ENCODE measurements around the gene ELAC2.
A peak's percentile ranks its signal among the peaks of the same experiment; 100 is the strongest.

ELAC2 gene

GRCh38 chr17:13017655-13018459, at the start of gene ELAC2:
TSS of gene ELAC2 (minus strand) at chr17:13018027. CDS start at chr17:13017947, 80 bp downstream.
- H3K36me3 Mint-ChIP-seq: peaks cover 14% of the 10 kb centered on the region
- no peaks in the 10 kb centered on the region for H3K27me3 Mint-ChIP-seq
- H3K27ac Mint-ChIP-seq: peak within 1 kb of the TSS; percentile 92
- peak within 1 kb of the TSS; percentile 98 for H3K4me3 Mint-ChIP-seq
- H3K4me1 Mint-ChIP-seq: peaks cover 17% of the 10 kb centered on the region
- H3K9me3 Mint-ChIP-seq: no peaks in the 10 kb centered on the region
- peak; percentile 97 for ATAC-seq (ENCODE audit: low read depth)
- peak; percentile 92 to 94 for DNase-seq (ENCODE audit: low spot score in 2 of 2)

DNA sequence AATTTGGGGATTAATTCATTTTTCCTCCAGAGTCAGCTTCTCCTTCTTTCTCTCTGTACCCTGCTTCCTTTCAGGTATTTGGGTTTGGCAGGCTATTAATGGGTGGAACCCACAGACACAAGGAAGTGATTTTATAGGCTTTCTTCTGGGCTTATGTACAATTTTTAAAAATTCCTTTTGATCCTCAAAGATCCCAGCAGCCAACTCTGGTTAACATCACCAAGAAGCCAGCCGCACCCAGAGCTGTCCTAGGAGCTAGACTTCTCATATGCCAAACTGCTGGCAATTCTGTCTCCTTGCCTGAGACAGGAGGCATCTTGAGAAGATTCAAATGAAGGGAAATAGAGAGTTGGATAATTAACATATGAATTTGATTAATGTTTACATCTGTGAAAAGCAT, 47.2 kb upstream of the ELAC2 start:
- H3K36me3 Mint-ChIP-seq: no peaks in the 10 kb centered on the region
- H3K4me1 Mint-ChIP-seq: no peaks in the 10 kb centered on the region
- no peak overlapping the region for H3K4me3 Mint-ChIP-seq
- peaks cover 3% of the 10 kb centered on the region for H3K27me3 Mint-ChIP-seq
- H3K9me3 Mint-ChIP-seq: peaks cover 6% of the 10 kb centered on the region
- DNase-seq (ENCODE audit: low spot score in 2 of 2) (no peak), ATAC-seq (ENCODE audit: low read depth) (no peak)
- H3K27ac Mint-ChIP-seq: no peak overlapping the region

- H3K4me1 Mint-ChIP-seq: no peaks in the 10 kb centered on the region
- no peak for DNase-seq (ENCODE audit: low spot score in 2 of 2)
- H3K4me3 Mint-ChIP-seq: no peak overlapping the region
- H3K9me3 Mint-ChIP-seq: no peaks in the 10 kb centered on the region
- no peak overlapping the region for H3K27ac Mint-ChIP-seq
- no peaks in the 10 kb centered on the region for H3K36me3 Mint-ChIP-seq
- ATAC-seq (ENCODE audit: low read depth): no peak
- H3K27me3 Mint-ChIP-seq: peaks cover 4% of the 10 kb centered on the region
Measured at GRCh38 chr17:13055131-13055530, 37.3 kb upstream of the ELAC2 start.

DNA sequence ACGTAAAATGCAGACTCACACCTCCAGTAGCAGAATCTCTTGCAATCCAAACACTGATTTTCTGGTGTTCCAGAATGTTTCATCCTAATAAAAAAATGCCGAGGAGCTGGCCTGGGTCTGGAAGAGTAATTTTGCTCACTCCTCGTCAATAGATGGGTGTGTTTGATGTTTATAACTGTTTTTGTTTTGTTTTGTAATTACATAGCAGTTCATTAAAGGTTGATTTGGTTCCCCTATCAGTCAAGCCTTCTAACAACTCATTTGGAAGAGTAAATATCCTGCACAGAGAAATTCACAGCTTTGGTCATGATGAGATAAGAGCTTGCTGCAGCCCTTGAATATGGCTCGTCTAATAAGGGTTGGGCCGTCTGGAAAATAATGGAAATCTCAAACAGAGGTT, 36.8 kb upstream of the ELAC2 start:
- H3K4me3 Mint-ChIP-seq: no peak overlapping the region
- H3K4me1 Mint-ChIP-seq: no peaks in the 10 kb centered on the region

DNA sequence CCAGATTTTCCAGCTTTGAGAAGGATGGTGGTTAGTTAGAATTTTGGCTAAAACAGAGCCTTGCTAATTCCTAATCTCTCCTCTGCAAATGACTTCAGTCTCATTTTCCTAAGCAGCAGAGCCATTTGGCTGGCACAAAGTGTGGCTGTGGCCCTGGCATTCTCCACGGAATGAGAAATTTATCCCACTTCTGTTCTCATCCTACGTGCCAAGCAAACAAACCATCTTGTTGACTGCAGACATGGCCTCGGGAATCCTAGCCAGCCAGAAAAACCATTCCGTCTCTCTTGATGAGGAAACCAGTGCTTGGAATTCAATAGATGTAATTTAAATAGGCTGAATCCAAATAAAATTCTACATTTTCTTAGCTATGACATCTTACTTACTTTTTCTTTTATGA, 34.1 kb upstream of the ELAC2 start:
- Mint-ChIP-seq H3K36me3 (no peaks in the 10 kb centered on the region), H3K4me1 (no peaks in the 10 kb centered on the region), H3K27ac (no peak overlapping the region), H3K27me3 (peaks cover 10% of the 10 kb centered on the region), H3K9me3 (no peaks in the 10 kb centered on the region), H3K4me3 (no peak overlapping the region)
- DNase-seq (ENCODE audit: low spot score in 2 of 2) (no peak), ATAC-seq (ENCODE audit: low read depth) (no peak)

More for the DNA sequence above, 36.8 kb upstream of the ELAC2 start:
- Mint-ChIP-seq H3K9me3 (no peaks in the 10 kb centered on the region), H3K27ac (no peak overlapping the region), H3K27me3 (peaks cover 4% of the 10 kb centered on the region), H3K36me3 (no peaks in the 10 kb centered on the region)
- DNase-seq (ENCODE audit: low spot score in 2 of 2) (no peak), ATAC-seq (ENCODE audit: low read depth) (no peak)

DNA sequence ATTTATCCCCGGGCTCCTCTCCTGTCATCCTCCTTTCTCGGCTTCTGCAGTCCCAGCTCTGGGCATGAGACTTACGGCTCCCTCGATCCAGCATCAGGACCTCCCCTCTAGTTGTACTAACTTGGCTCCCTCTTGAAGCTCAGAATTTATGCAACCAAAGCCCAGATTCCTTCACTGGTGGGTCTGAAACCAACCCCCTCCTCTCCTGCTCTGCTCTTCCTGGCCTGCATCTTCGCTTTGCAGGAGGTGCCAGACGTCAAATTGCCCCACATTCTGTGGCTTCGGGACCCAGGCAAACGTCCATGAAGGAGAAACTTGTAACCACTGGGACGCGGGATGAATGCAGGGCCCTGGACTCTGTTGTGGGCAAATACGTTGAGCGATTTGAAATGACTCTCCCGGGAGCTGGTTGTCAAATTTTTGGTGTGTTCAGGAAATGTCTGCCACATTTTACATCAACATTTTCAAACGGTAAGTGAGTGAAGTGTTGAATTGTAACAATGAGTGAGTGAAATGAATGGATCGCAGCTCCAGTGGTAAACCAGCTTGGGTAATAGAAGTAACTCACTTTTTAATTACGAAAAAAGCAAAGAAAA, 29.3 kb upstream of the ELAC2 start:
- H3K4me3 Mint-ChIP-seq: no peak overlapping the region
- no peaks in the 10 kb centered on the region for H3K9me3 Mint-ChIP-seq
- ATAC-seq (ENCODE audit: low read depth) (no peak), DNase-seq (ENCODE audit: low spot score in 2 of 2) (no peak)
- H3K27ac Mint-ChIP-seq: no peak overlapping the region
- H3K4me1 Mint-ChIP-seq: no peaks in the 10 kb centered on the region
- no peaks in the 10 kb centered on the region for H3K36me3 Mint-ChIP-seq
- peaks cover 21% of the 10 kb centered on the region for H3K27me3 Mint-ChIP-seq

- peaks cover 23% of the 10 kb centered on the region for H3K27me3 Mint-ChIP-seq
Measured at GRCh38 chr17:13046361-13046760, 28.5 kb upstream of the ELAC2 start.

DNA sequence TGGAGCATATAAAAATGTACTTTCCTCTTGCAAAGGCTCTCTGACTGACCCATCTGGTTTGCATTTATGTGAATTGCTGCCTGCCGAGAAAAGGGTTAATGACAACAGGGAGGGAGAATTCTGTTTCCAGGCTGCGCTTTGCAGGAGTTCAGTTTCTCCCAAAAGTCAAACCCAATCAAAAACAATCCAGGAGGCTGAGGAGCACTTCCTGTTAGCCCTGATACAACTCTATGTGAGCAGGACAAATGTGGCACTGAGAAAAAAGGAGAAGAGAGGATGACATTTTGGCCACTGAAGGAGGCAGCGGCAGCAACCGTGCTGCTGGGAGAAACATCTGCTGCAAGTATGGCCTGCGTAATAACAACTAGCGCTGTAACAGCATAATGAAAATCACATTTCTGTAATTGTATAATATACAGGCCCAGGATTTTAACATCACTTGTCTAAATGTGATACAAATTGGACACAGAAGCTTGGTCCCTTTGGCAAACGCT, 26.8 kb upstream of the ELAC2 start:
- DNase-seq (ENCODE audit: low spot score in 2 of 2): no peak

More at GRCh38 chr17:13046361-13046760, 28.5 kb upstream of the ELAC2 start:
- Mint-ChIP-seq H3K9me3 (no peaks in the 10 kb centered on the region), H3K36me3 (no peaks in the 10 kb centered on the region), H3K27ac (no peak overlapping the region), H3K4me3 (no peak overlapping the region), H3K4me1 (no peaks in the 10 kb centered on the region)
- no peak for ATAC-seq (ENCODE audit: low read depth)
- no peak for DNase-seq (ENCODE audit: low spot score in 2 of 2)

DNA sequence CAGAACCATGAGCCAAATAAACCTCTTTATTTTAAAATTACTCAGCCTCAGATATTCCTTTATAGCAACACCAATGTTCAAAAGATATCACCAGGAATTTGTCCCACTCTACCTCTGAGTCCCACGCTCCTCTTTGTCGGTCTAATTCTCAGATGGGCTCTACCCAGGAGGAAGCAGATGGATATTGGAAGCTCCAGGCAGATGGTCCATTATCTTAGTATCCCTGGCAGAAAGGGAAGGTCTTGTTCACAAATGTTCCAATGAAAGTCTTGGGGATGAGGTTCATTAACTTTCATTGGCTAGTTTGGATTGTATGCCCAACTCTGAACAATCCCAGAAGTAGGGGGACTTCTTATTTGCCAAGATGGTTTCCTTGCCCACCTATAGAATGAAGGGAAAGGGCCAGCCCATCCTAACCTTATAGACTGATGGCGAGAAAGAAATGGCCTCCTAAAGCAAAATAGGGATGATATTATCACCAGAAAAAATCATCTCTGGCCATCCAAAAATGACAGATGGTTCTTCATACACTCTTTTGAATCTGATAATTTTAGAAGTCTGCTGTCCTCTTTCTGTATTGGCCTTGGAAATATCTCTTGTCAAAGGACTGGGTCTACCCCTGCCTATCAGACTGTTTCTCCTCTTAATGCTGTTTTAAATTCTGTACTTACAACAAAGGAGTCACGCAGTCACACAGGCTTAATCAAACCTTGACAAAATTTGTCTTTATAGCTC, 21.3 kb upstream of the ELAC2 start:
- no peak overlapping the region for H3K4me3 Mint-ChIP-seq
- ATAC-seq (ENCODE audit: low read depth): no peak
- peaks cover 13% of the 10 kb centered on the region for H3K27me3 Mint-ChIP-seq
- H3K27ac Mint-ChIP-seq: no peak overlapping the region
- peaks cover 6% of the 10 kb centered on the region for H3K9me3 Mint-ChIP-seq
- no peaks in the 10 kb centered on the region for H3K4me1 Mint-ChIP-seq
- DNase-seq (ENCODE audit: low spot score in 2 of 2): no peak
- peaks cover 7% of the 10 kb centered on the region for H3K36me3 Mint-ChIP-seq

More for the DNA sequence above, 26.8 kb upstream of the ELAC2 start:
- no peaks in the 10 kb centered on the region for H3K9me3 Mint-ChIP-seq
- no peak overlapping the region for H3K27ac Mint-ChIP-seq
- H3K27me3 Mint-ChIP-seq: peaks cover 23% of the 10 kb centered on the region
- no peak overlapping the region for H3K4me3 Mint-ChIP-seq
- no peaks in the 10 kb centered on the region for H3K4me1 Mint-ChIP-seq
- no peaks in the 10 kb centered on the region for H3K36me3 Mint-ChIP-seq
- no peak for ATAC-seq (ENCODE audit: low read depth)

GRCh38 chr17:13036751-13037150, 18.9 kb upstream of the ELAC2 start:
- H3K4me1 Mint-ChIP-seq: no peaks in the 10 kb centered on the region
- H3K9me3 Mint-ChIP-seq: peaks cover 6% of the 10 kb centered on the region
- H3K27ac Mint-ChIP-seq: no peak overlapping the region
- DNase-seq (ENCODE audit: low spot score in 2 of 2) (no peak), ATAC-seq (ENCODE audit: low read depth) (no peak)
- peaks cover 7% of the 10 kb centered on the region for H3K36me3 Mint-ChIP-seq
- H3K27me3 Mint-ChIP-seq: peaks cover 8% of the 10 kb centered on the region
- H3K4me3 Mint-ChIP-seq: no peak overlapping the region

DNA sequence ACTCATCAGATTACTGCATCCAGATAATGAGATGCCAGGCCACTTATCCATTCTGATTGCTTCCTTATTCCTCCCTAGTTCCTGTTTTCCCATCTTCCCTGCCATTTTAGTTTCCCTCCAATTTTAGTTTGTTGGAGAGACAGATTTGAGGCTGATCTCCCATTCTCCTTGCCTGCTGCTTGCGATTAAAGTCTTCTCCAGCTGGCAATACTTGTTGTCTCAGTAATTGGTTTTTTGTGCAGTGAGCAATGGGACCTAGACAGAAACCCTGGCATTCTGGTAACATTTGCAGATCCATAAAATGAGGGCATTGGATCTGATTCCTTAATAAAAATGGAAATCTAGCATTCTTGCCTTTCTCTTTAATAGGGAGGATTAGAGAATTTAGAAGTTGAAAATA, 17.6 kb upstream of the ELAC2 start:
- no peak for DNase-seq (ENCODE audit: low spot score in 2 of 2)
- Mint-ChIP-seq H3K9me3 (peaks cover 6% of the 10 kb centered on the region), H3K27me3 (peaks cover 5% of the 10 kb centered on the region), H3K4me3 (no peak overlapping the region), H3K27ac (no peak overlapping the region), H3K4me1 (peaks cover 8% of the 10 kb centered on the region), H3K36me3 (peaks cover 7% of the 10 kb centered on the region)
- ATAC-seq (ENCODE audit: low read depth): no peak

GRCh38 chr17:13031718-13032350, 14.0 kb upstream of the ELAC2 start:
- Mint-ChIP-seq H3K36me3 (peaks cover 6% of the 10 kb centered on the region), H3K9me3 (peaks cover 5% of the 10 kb centered on the region), H3K27ac (no peak overlapping the region), H3K27me3 (peaks cover 9% of the 10 kb centered on the region), H3K4me3 (no peak overlapping the region), H3K4me1 (peaks cover 10% of the 10 kb centered on the region)
- DNase-seq (ENCODE audit: low spot score in 2 of 2) (peak; percentile 37 to 51), ATAC-seq (ENCODE audit: low read depth) (peak; percentile 68)

GRCh38 chr17:13030459-13031300, 12.9 kb upstream of the ELAC2 start:
- peak; percentile 53 to 57 for DNase-seq (ENCODE audit: low spot score in 2 of 2)
- Mint-ChIP-seq H3K4me3 (no peak overlapping the region), H3K9me3 (peaks cover 5% of the 10 kb centered on the region), H3K27me3 (peaks cover 15% of the 10 kb centered on the region), H3K36me3 (peaks cover 3% of the 10 kb centered on the region), H3K4me1 (peaks cover 12% of the 10 kb centered on the region), H3K27ac (no peak overlapping the region)
- ATAC-seq (ENCODE audit: low read depth): peak; percentile 52
